ENCODE results near the gene SYNDIG1. TPM values are rescaled to one million over a fixed set of nuclear protein-coding genes. Genes with fewer than 3 reads are reported as not detected.

SYNDIG1 gene
- total and polyA plus RNA-seq, 5 donors = 26.3 to 38.6 (median 34.6) TPM

DNA sequence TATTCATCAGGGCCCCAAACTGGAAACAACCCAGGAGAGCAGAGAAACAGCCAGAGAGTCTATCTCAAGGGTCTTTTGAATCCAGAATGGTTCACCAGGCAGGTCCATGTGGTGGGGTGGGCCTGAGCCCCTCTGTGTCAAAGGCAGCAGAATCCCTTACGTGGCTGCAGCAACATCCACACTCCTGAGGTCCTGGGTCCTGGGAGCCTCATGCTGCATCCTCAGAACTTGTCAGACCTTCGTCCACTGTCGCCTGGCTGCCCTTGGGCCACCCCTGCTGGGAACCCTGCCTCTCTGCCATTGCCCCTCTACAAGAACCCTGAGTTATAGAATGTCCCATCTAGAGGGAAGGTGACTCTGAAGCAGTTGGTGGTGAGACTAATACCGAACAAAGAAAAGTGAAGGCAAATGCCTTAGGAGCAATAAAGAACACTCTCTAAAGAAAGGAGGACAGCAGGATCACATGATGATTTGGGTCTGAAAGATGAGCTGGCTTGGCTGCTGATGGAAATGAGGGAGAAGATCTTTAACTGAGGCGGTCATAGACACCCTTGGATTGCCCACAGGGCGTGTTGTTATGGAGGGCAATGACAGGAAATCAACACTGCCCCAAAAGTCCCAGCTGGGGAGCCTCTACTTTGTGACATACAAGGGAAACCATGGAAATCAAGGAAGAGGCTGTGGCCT lies 161.2 kb downstream of the SYNDIG1 start:
- Histone ChIP-seq H3K27ac (ENCODE audit: low read length) (no peak overlapping the region), H3K9me3 (ENCODE audit: control insufficient read depth, low read length) (no peaks in the 10 kb centered on the region), H3K4me1 (ENCODE audit: control insufficient read depth, insufficient read depth, low read length) (no peaks in the 10 kb centered on the region), H3K27me3 (ENCODE audit: control insufficient read depth, insufficient read depth) (no peaks in the 10 kb centered on the region), H3K4me3 (ENCODE audit: low read length) (no peak overlapping the region)
- WGBS = 89% methylated on average over 6 of the region's 6 CpGs
- ATAC-seq = no peak
- DNase-seq = no peak
- intact Hi-C loops (cut with DNase I) = no loop called here

DNA sequence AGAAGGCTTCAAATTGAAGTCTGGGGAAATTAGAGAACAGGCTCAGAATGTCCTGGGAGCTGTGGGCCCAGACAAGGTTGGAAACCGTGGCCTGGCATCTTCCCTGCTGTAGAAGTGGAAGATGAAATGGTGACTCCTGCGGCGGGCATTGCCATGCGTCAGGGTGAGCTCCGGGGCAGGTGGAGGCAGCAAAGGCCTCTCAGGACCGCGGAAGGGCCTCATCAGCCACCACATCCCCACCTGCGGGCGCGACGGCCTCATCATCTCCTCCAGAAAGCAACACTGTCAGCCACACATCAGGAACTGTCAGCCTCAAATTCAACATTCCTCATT lies 161.7 kb downstream of the SYNDIG1 start:
- DNase-seq = no peak
- WGBS = 93% methylated on average over 11 of the region's 11 CpGs
- H3K4me3 ChIP-seq (ENCODE audit: low read length) = no peak overlapping the region
- ATAC-seq = no peak
- no peaks in the 10 kb centered on the region for H3K9me3 ChIP-seq (ENCODE audit: control insufficient read depth, low read length)
- H3K27ac ChIP-seq (ENCODE audit: low read length) = no peak overlapping the region
- H3K4me1 ChIP-seq (ENCODE audit: control insufficient read depth, insufficient read depth, low read length) = no peaks in the 10 kb centered on the region
- H3K27me3 ChIP-seq (ENCODE audit: control insufficient read depth, insufficient read depth) = no peaks in the 10 kb centered on the region
- intact Hi-C loops (cut with DNase I) = no loop called here

DNA sequence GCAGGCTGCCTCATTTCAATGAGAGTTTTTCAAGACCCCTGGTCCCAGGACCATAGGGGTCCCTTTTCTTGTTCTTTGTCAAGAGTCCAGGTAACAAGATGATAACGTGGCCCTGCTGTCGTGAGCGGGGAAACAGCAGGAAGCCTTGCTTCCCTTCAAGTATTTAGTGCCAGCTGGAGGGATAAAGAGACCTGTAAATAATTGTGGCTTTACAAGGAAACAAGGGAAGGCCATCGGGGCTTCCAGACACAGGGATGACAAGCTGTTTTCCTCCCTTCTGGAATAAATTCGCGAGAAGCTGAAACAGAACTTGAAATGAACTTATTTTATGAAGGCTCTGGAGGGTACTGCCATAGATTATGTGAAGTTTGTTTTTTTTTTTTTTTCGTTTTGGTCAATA lies 163.2 kb downstream of the SYNDIG1 start:
- H3K27ac ChIP-seq (ENCODE audit: low read length) = no peak overlapping the region
- ATAC-seq = no peak
- no peaks in the 10 kb centered on the region for H3K4me1 ChIP-seq (ENCODE audit: control insufficient read depth, insufficient read depth, low read length)
- H3K27me3 ChIP-seq (ENCODE audit: control insufficient read depth, insufficient read depth) = no peaks in the 10 kb centered on the region
- 64% methylated on average over 7 of the region's 7 CpGs for WGBS
- no peaks in the 10 kb centered on the region for H3K9me3 ChIP-seq (ENCODE audit: control insufficient read depth, low read length)
- intact Hi-C loops (cut with DNase I) = no loop called here
- DNase-seq = no peak
- no peak overlapping the region for H3K4me3 ChIP-seq (ENCODE audit: low read length)

DNA sequence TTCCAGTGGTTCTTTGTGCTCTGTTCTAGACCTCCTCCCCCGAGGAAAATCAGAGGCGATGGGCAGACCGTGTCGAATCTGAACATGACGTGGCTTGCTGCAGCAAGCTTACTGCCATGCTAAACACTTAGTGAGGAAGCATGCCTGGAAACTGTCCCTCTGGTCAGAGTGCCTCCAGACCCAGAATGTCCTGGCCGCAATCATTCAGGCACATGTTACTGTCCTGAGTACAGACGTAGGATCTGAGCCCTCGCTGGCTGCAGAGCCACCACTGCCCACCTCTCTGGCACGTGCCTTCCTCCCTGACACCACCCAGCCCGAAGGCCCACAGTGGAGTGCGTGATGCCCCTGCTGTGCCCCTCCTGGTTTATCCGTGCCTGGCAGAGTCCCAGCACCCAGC lies 163.6 kb downstream of the SYNDIG1 start:
- Histone ChIP-seq H3K27me3 (ENCODE audit: control insufficient read depth, insufficient read depth) (no peaks in the 10 kb centered on the region), H3K4me1 (ENCODE audit: control insufficient read depth, insufficient read depth, low read length) (no peaks in the 10 kb centered on the region), H3K4me3 (ENCODE audit: low read length) (no peak overlapping the region), H3K9me3 (ENCODE audit: control insufficient read depth, low read length) (no peaks in the 10 kb centered on the region), H3K27ac (ENCODE audit: low read length) (no peak overlapping the region)
- DNase-seq (peak in 1 of 3 donors; percentile 52), ATAC-seq (peak; percentile 66 to 78)
- 70% methylated on average over 12 of the region's 12 CpGs for WGBS
- intact Hi-C loops (cut with DNase I) = no loop called here

DNA sequence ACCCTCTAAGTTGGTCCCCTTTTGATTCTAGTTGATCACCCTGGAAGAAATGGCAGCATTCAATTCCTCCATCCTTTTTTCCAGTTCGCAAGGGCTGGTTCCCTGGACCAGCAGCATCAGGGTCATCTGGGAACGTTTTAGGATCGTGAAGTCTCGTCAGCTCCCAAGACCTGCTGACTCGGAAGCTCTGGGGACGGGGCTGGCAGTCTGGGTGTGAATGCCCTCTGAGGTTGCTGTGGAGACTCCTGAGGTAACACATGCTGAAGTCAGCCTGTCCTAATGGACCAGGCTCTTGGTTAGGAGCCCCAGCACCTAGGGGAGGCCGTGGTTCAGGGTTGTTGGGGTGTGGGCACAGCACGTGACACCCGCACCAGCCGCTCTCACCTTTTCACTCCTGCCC lies 164.1 kb downstream of the SYNDIG1 start:
- H3K27me3 ChIP-seq (ENCODE audit: control insufficient read depth, insufficient read depth) = no peaks in the 10 kb centered on the region
- ATAC-seq (no peak), DNase-seq (no peak)
- intact Hi-C loops (cut with DNase I) = no loop called here
- no peak overlapping the region for H3K27ac ChIP-seq (ENCODE audit: low read length)
- 94% methylated on average over 10 of the region's 10 CpGs for WGBS
- H3K4me1 ChIP-seq (ENCODE audit: control insufficient read depth, insufficient read depth, low read length) = no peaks in the 10 kb centered on the region
- no peak overlapping the region for H3K4me3 ChIP-seq (ENCODE audit: low read length)
- no peaks in the 10 kb centered on the region for H3K9me3 ChIP-seq (ENCODE audit: control insufficient read depth, low read length)

DNA sequence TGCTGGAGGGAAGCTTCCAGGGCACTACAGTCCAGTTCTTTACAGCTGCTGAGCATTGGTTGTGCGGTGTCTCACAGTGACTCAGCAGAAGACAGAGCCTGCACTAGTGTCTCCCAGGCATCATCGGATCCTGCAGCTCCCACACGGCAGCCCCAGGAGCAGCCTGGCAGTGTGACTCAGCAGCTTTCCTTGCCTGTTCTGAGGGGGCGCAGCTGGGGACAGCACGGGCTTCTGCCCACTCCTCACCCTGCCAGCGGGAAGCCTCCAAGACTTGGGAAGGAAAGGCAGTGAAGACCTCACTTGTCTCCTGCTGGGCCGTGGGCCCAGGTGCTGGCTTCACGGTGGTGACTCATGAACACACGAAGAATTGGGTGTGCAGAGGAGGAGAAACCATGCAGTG lies 165.4 kb downstream of the SYNDIG1 start:
- Histone ChIP-seq H3K27me3 (ENCODE audit: control insufficient read depth, insufficient read depth) (no peaks in the 10 kb centered on the region), H3K27ac (ENCODE audit: low read length) (no peak overlapping the region), H3K4me1 (ENCODE audit: control insufficient read depth, insufficient read depth, low read length) (no peaks in the 10 kb centered on the region), H3K4me3 (ENCODE audit: low read length) (no peak overlapping the region), H3K9me3 (ENCODE audit: control insufficient read depth, low read length) (no peaks in the 10 kb centered on the region)
- intact Hi-C loops (cut with DNase I) = no loop called here
- 55% methylated on average over 9 of the region's 9 CpGs for WGBS
- DNase-seq (peak in 1 of 3 donors; percentile 69), ATAC-seq (peak; percentile 75 to 82)

DNA sequence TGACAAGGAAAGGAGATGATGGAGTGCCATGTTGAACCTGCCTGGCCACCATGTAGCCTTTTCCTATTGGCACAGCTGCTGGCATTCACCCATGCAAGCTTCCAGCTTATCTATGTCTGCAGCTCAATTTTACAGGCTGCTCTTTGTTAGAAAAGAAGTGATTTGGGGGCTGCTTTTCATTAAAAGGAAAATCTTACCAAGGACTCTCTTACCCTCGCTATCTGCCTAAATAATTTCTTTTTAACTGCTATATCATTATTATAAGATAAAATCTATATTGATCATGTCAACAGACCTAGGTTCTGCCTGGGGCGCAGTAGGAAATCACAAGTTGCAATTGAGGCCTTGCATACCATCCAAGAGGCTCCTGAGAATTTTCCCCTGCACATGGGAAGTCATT lies 167.2 kb downstream of the SYNDIG1 start:
- Histone ChIP-seq H3K9me3 (ENCODE audit: control insufficient read depth, low read length) (no peaks in the 10 kb centered on the region), H3K27ac (ENCODE audit: low read length) (no peak overlapping the region), H3K27me3 (ENCODE audit: control insufficient read depth, insufficient read depth) (no peaks in the 10 kb centered on the region), H3K4me3 (ENCODE audit: low read length) (no peak overlapping the region), H3K4me1 (ENCODE audit: control insufficient read depth, insufficient read depth, low read length) (no peaks in the 10 kb centered on the region)
- intact Hi-C loops (cut with DNase I) = no loop called here
- WGBS = 92% methylated on average over 2 of the region's 2 CpGs
- DNase-seq (no peak), ATAC-seq (no peak)

DNA sequence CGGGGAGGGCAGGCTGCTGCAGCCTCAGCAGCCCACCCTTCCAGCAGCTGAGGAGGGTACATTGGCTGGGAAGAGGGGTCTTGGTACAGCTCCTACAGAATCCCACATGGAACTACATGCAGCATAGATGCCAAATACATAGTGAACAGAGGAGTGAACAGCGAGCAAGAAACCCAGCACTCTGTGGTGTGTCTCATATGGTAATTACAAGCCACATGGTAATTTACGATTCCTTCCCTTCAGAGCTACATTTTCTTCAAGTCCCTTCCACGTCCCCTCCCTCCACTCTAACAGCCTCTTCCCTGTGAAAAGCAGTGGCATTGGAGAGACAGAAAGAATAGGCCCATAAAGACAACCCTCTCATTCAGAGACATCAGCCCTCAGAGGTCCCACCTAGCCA lies 167.7 kb downstream of the SYNDIG1 start:
- WGBS = 89% methylated on average over 4 of the region's 4 CpGs
- no peak for ATAC-seq
- DNase-seq = no peak
- Histone ChIP-seq H3K4me3 (ENCODE audit: low read length) (no peak overlapping the region), H3K27ac (ENCODE audit: low read length) (no peak overlapping the region), H3K4me1 (ENCODE audit: control insufficient read depth, insufficient read depth, low read length) (no peaks in the 10 kb centered on the region), H3K9me3 (ENCODE audit: control insufficient read depth, low read length) (no peaks in the 10 kb centered on the region), H3K27me3 (ENCODE audit: control insufficient read depth, insufficient read depth) (no peaks in the 10 kb centered on the region)
- intact Hi-C loops (cut with DNase I) = no loop called here

DNA sequence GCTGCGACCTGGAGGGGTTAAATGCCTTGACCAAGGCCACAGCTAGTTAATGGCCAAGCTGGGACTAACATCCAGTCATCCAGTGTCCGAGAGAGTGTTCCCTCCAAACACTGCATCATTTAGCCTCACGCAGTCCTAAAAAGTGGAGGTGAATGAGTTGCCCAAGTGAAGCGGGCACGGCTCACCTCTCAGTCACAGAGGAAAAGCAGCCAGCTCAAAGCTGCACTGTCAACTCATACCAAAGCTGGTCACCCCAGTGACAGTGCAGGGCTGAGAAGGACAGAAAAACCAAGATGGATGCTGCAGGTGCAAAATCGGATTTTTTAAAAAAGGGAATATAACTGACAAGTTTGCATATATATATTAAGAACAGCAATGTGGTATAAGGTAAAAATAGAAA lies 168.5 kb downstream of the SYNDIG1 start:
- DNase-seq (no peak), ATAC-seq (no peak)
- no peak overlapping the region for H3K4me3 ChIP-seq (ENCODE audit: low read length)
- H3K27me3 ChIP-seq (ENCODE audit: control insufficient read depth, insufficient read depth) = no peaks in the 10 kb centered on the region
- 84% methylated on average over 6 of the region's 6 CpGs for WGBS
- H3K4me1 ChIP-seq (ENCODE audit: control insufficient read depth, insufficient read depth, low read length) = no peaks in the 10 kb centered on the region
- H3K27ac ChIP-seq (ENCODE audit: low read length) = no peak overlapping the region
- intact Hi-C loops (cut with DNase I) = no loop called here
- no peaks in the 10 kb centered on the region for H3K9me3 ChIP-seq (ENCODE audit: control insufficient read depth, low read length)

DNA sequence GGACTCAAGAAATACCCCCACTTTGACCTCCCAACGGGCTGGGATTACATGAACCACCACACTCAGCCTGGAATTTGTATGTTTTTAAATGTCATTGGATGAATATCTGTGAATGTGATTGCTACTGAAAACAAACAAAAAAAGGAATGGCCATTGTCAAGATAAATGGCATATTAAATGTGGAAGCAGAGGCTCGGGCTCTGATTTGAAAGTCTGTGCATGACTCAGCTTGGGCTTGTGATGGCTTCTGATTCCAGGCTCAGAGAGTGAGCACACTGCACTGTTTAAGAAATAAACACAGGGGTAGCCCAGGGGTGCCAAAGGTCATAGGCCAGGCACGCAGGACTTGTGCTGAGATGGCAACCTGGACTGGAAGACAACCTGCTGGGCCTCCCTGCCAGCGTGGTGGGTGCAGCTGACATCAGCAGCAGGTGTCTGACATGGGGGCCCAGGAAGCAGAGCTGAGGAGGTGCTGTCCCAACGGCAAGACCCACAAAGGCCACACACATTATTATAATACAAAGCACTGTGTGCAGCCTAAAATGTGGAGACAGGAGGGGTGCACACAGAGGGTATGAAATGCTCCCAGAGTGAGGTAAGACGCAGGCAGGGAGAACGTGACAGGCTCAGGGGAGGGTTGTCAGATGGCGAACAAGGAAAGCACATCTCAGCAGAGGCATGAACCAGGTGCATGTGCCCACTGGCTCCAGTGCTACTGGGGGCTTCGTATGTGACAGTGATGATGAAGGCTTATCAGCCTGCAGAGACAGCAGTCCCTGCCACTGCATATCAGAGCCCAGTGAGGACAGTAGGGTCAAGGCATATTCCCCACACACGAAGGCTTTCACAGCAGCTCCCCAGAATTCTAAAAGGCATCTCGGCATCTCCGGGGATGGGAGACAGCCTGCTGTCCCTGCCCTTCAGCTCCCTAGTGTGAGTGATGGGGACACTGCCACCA lies 169.4 kb downstream of the SYNDIG1 start:
- DNase-seq (no peak), ATAC-seq (no peak)
- Histone ChIP-seq H3K27me3 (ENCODE audit: control insufficient read depth, insufficient read depth) (no peaks in the 10 kb centered on the region), H3K4me3 (ENCODE audit: low read length) (no peak overlapping the region), H3K27ac (ENCODE audit: low read length) (no peak overlapping the region), H3K9me3 (ENCODE audit: control insufficient read depth, low read length) (no peaks in the 10 kb centered on the region), H3K4me1 (ENCODE audit: control insufficient read depth, insufficient read depth, low read length) (no peaks in the 10 kb centered on the region)
- intact Hi-C loops (cut with DNase I) = no loop called here
- WGBS = 57% methylated on average over 12 of the region's 12 CpGs

DNA sequence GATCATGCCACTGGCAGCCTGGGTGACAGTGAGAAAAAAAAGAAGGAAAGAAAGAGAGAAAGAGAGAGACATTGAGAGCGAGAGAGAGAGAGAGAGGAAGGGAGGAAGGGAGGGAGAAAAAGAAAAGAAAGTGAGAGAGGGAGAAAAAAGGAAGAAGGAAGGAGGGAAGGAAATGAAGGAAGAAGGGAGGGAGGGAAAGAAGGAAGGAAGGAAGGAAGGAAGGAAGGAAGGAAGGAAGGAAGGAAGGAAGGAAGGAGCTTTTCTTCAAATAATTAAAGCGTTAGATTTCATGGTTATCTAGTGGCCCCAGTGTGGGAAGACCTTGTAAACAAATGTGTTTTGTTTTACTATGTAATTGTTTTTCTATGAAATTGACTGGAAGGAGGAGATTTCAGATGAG lies 170.8 kb downstream of the SYNDIG1 start:
- H3K4me3 ChIP-seq (ENCODE audit: low read length) = no peak overlapping the region
- 82% methylated on average over 2 of the region's 2 CpGs for WGBS
- H3K27ac ChIP-seq (ENCODE audit: low read length) = no peak overlapping the region
- no peak for ATAC-seq
- H3K4me1 ChIP-seq (ENCODE audit: control insufficient read depth, insufficient read depth, low read length) = no peaks in the 10 kb centered on the region
- DNase-seq = no peak
- H3K27me3 ChIP-seq (ENCODE audit: control insufficient read depth, insufficient read depth) = no peaks in the 10 kb centered on the region
- intact Hi-C loops (cut with DNase I) = no loop called here
- H3K9me3 ChIP-seq (ENCODE audit: control insufficient read depth, low read length) = no peaks in the 10 kb centered on the region

Data from right cardiac atrium (tissue), 5 donors.